Chondrocyte (in vitro differentiated cells): ENCODE measurements around the gene CEP70. TPM values are rescaled to one million over a fixed set of nuclear protein-coding genes. Genes with fewer than 3 reads are reported as not detected.
A peak's percentile ranks its signal among the peaks of the same experiment; 100 is the strongest.
"Not testable (repeated sequence)": the region's sequence is repeated elsewhere in the genome, so short reads cannot be mapped to it uniquely, and the experiment has no call there.

ENCODE experiments used
- DNase-seq: peaks from one replicate; pipeline ENCODE4 v3.0.0; 2021; ENCODE audit warnings: mixed read lengths, low spot score
- H3K27ac Mint-ChIP-seq: one replicate; pipeline ENCODE4 v1.8.0; 2021; ENCODE audit warnings: mild to moderate bottlenecking, moderate library complexity, mixed read lengths; ENCODE audit not compliant: unreplicated experiment
- H3K27me3 Mint-ChIP-seq: 2 replicates; pipeline ENCODE4 v1.8.0; 2021; ENCODE audit warnings: low read depth, mixed read lengths
- H3K36me3 Mint-ChIP-seq: 2 replicates; pipeline ENCODE4 v1.8.0; 2021; ENCODE audit warnings: low read depth, mixed read lengths
- H3K4me1 Mint-ChIP-seq: 2 replicates; pipeline ENCODE4 v1.8.0; 2021; ENCODE audit warnings: low read depth, mild to moderate bottlenecking, mixed read lengths
- H3K4me3 Mint-ChIP-seq: one replicate; pipeline ENCODE4 v1.8.0; 2021; ENCODE audit warnings: mild to moderate bottlenecking, moderate library complexity, mixed read lengths; ENCODE audit not compliant: unreplicated experiment
- H3K9me3 Mint-ChIP-seq: 2 replicates; pipeline ENCODE4 v1.8.0; 2021; ENCODE audit warnings: low read depth, mixed read lengths
- total RNA-seq: library from RNA; stranded (reverse); gene quantifications from 3 replicates; pipeline ENCODE4 v1.2.1, GENCODE V29; 2021
- TF ChIP-seq, protein P1 (sequence below): fragments of 200-600 bp; sonication (generic); IDR thresholded peaks from 2 replicates; pipeline ENCODE4 v1.5.0; 2021; ENCODE audit warnings: antibody characterized with exemption, mild to moderate bottlenecking, moderate library complexity

Gene CEP70
- total RNA-seq, 1 donor from 2014 or later, result 12.9 TPM

DNA sequence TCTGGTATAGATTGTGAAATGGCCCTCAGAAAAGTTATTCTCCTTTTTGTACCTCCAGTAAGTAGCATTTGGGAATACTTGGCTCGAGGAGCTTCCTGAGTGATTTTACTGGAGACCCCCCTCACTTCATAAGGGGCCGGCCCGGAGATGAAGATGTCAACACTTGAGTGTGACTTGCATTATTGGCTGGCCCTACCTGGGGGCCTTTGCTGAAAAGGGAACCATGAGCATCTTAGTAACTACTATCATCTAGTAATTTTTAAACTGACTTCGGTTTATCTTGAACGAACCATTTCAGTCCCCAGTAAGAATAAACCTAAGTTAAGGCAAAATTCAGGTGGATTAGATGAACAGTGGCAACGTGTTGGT lies 15.8 kb upstream of the CEP70 start:
- TF ChIP-seq, protein P1, sequence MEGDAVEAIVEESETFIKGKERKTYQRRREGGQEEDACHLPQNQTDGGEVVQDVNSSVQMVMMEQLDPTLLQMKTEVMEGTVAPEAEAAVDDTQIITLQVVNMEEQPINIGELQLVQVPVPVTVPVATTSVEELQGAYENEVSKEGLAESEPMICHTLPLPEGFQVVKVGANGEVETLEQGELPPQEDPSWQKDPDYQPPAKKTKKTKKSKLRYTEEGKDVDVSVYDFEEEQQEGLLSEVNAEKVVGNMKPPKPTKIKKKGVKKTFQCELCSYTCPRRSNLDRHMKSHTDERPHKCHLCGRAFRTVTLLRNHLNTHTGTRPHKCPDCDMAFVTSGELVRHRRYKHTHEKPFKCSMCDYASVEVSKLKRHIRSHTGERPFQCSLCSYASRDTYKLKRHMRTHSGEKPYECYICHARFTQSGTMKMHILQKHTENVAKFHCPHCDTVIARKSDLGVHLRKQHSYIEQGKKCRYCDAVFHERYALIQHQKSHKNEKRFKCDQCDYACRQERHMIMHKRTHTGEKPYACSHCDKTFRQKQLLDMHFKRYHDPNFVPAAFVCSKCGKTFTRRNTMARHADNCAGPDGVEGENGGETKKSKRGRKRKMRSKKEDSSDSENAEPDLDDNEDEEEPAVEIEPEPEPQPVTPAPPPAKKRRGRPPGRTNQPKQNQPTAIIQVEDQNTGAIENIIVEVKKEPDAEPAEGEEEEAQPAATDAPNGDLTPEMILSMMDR, result no peak
- Mint-ChIP-seq H3K27me3 (no peaks in the 10 kb centered on the region), H3K4me1 (peaks cover 17% of the 10 kb centered on the region), H3K27ac (peak overlapping the region; percentile 83), H3K4me3 (peak overlapping the region; percentile 65), H3K9me3 (no peaks in the 10 kb centered on the region), H3K36me3 (peaks cover 1% of the 10 kb centered on the region)
- no peak for DNase-seq

DNA sequence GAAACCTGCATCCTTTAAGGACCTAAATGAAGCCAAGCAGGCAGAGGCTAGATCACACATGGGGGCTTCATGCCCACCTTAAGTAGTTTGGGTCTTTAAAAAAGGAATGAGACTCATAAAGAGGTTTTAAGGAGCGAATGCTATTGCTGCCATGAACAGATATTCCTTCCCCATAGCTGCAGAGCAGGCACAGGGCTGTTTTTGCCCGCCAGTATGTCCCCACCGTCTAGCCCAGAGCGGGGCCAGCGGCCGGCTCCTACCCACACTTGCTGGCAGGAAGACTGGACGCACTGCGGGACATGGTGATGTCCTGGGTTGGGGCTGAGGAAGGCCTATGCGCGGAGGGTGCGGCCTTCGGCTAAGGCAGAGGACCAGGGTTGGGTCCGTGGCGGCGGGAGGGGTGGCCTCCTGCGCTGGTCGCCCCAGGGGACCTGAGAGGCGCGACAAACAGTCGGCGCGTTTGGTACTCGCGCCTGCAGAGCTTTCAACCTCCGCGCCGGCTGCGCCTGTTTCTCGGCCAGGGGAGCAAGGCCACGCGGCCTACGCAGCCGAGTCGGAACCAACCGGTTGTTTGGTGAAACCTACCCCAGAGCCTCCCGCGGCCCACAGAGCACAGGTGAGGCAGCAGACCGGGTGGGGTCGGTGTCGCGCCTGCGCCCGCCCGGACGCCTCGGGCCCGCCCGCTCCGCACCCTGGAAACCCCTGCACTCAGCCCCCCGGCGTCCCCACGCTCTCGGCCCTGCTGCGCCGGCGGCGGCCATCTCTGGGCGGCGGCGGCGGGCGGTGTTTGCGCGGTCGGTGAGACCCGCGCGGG lies 14.5 kb upstream of the CEP70 start, which contains the start of gene FAIM:
FAIM (plus strand) TSS at position 450 of the 814 bp plus-strand sequence. CDS start 10,956 bp downstream, outside the sequence.
- DNase-seq, result peak; percentile 90
- Mint-ChIP-seq H3K27me3 (no peaks in the 10 kb centered on the region), H3K4me3 (peak within 1 kb of the TSS; percentile 65), H3K4me1 (peaks cover 17% of the 10 kb centered on the region), H3K9me3 (no peaks in the 10 kb centered on the region), H3K27ac (peak within 1 kb of the TSS; percentile 85), H3K36me3 (no peaks in the 10 kb centered on the region)
- TF ChIP-seq, protein P1, result no peak

DNA sequence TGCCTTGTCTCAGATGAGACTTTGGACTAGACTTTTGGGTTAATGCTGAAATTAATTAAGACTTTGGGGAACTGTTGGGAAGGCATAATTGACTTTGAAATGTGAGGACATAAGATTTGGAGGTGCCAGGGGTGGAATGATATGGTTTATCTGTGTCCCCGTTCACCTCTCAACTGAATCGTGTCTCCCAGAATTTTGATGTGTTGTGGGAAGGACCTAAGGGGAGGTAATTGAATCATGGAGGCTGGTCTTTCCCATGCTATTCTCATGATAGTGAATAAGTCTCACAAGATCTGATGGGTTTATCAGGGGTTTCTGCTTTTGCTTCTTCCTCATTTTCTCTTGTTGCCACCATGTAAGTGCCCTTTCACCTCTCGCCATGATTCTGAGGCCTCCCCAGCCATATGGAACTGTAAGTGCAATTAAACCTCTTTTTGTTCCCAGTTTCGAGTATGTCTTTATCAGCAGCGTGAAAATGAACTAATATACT lies 10.1 kb upstream of the CEP70 start:
- not testable (repeated sequence) for H3K4me3 Mint-ChIP-seq, H3K27ac Mint-ChIP-seq

DNA sequence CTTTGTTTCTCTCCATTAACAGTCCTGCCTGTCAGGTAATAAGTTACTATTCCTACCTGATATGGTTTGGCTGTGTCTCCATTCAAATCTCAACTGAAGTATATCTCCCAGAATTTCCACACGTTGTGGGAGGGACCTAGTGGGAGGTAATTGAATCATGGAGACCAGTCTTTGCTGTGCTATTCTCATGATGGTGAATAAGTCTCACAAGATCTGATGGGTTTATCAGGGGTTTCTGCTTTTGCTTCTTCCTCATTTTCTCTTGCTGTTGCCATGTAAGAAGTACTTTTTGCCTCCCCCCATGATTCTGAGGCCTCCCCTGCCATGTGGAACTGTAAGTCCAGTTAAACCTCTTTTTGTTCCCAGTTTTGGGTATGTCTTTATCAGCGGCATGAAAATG lies 7.6 kb upstream of the CEP70 start:
- not testable (repeated sequence) for H3K27ac Mint-ChIP-seq, H3K36me3 Mint-ChIP-seq, H3K4me3 Mint-ChIP-seq, H3K9me3 Mint-ChIP-seq, H3K27me3 Mint-ChIP-seq, DNase-seq, H3K4me1 Mint-ChIP-seq

More for the DNA sequence above, 10.1 kb upstream of the CEP70 start:
- not testable (repeated sequence) for H3K36me3 Mint-ChIP-seq, H3K4me1 Mint-ChIP-seq, DNase-seq, H3K9me3 Mint-ChIP-seq, H3K27me3 Mint-ChIP-seq

DNA sequence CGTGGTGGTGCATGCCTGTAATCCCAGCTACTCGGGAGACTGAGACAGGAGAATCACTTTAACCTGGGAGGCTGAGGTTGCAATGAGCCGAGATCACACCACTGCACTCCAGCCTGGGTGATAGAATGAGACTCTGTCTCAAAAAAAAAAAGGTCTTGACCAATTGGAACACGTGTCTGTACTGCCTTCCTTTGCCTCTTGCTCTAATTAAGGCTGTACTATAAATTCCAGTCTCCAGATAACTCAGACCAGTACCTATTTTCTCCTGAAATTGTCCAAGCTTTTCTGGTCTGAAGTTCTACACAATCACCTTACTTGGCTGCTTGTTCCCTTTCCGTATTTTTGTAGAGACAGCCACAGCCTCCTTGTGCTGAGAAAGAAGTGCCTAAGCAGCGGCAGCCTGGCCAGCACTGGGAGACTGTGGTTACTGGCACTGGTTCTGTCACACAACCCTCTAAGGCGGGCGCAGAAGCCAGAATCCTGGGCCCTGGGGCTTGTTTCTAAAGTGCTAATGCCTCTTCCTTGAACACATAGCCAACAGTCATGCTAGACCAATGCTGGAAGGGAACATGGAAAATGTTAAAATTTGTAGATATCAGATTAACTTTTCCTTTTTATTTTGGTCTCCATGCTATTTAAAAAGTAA lies 6.2 kb upstream of the CEP70 start:
- Mint-ChIP-seq H3K36me3 (no peaks in the 10 kb centered on the region), H3K4me3 (no peak overlapping the region), H3K27ac (peak overlapping the region; percentile 51), H3K27me3 (peaks cover 2% of the 10 kb centered on the region), H3K9me3 (peaks cover 3% of the 10 kb centered on the region), H3K4me1 (peaks cover 9% of the 10 kb centered on the region)
- TF ChIP-seq, protein P1, result no peak
- DNase-seq, result no peak

DNA sequence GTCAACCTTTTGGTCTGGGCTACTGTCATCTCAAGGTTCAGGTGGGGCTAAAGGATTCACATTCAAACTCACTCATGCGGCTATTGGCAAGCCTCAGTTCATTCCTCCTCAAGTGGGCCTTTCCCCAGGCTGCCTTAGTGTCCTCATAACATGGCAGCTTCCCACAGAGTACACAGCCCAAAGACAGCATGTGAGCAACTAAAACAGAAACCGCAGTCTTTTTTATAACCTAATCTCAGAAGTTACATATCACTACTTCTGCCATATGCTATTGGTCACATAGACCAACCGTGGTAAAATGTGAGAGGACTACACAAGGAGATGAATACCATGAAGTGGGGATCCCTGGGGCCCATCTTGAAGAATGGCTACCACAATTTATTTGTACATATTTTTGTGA lies 4.5 kb upstream of the CEP70 start:
- no peak overlapping the region for H3K27ac Mint-ChIP-seq
- TF ChIP-seq, protein P1, result no peak
- peaks cover 3% of the 10 kb centered on the region for H3K9me3 Mint-ChIP-seq
- H3K27me3 Mint-ChIP-seq, result peaks cover 2% of the 10 kb centered on the region
- H3K4me1 Mint-ChIP-seq, result peaks cover 11% of the 10 kb centered on the region
- no peak for DNase-seq
- no peak overlapping the region for H3K4me3 Mint-ChIP-seq
- H3K36me3 Mint-ChIP-seq, result no peaks in the 10 kb centered on the region

DNA sequence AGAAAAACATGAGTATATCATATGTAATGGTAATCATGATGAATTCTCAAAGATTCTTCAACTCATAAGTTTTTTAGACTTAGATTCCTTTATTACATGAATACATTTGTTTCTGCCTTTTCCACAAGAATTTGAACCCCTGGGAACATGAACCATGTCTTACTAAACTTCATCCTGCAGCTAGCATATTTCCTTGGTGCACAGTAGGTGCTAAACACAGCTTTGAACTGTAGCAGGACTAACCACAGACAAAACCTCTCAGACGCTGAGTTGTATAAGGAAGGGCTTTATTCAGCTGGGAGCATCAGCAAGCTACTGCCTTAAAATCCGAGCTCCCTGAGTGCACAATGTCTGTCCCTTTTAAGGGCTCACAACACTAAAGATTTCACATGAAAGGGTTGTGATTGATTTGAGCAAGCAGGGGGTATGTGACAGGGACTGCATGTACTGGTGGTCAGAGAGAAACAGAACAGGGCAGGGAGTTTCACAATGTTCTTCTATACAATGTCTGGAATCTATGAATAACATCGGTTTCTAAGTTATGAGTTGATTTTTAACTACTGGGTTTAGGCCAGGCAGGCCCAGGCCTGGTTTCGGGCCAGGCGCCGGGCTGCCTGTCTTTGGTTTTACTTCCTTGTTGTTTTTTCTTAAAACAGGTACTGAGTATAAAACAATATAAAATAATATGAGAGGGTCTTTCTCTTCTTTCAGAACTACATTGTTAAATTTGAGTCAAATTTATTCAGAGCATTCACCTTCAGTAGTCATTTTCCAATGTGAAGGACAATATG lies 3.3 kb upstream of the CEP70 start:
- DNase-seq, H3K27me3 Mint-ChIP-seq, H3K36me3 Mint-ChIP-seq, H3K4me3 Mint-ChIP-seq, H3K9me3 Mint-ChIP-seq: not testable (repeated sequence)
- Mint-ChIP-seq H3K27ac (peak overlapping the region; percentile 52), H3K4me1 (peaks cover 15% of the 10 kb centered on the region)
